Naive B cell (primary cell): ENCODE measurements around the gene WFS1. TPM values are rescaled to one million over a fixed set of nuclear protein-coding genes. Genes with fewer than 3 reads are reported as not detected.
A peak's percentile ranks its signal among the peaks of the same experiment; 100 is the strongest.

Source experiments
- ATAC-seq, 2 donors: fragments of 150-1000 bp; cut with Tn5 transposase; 2 replicates each; pipeline ENCODE4 v1.10.0; 2021; ENCODE audit warnings: low read depth in 2 of 2, mild to moderate bottlenecking in 2 of 2, moderate library complexity in 2 of 2
- DNase-seq: peaks from one replicate; pipeline ENCODE4 v3.0.0; 2022
- H3K27ac Mint-ChIP-seq, 6 donors: one replicate each; pipeline ENCODE4 v1.8.0; 2020 to 2022; ENCODE audit warnings: mild to moderate bottlenecking in 6 of 6, mixed read lengths in 6 of 6, moderate library complexity in 5 of 6, inconsistent platforms in 2 of 6
- H3K27me3 Mint-ChIP-seq, 3 donors: one replicate each; pipeline ENCODE4 v1.8.0; 2021 to 2022; ENCODE audit warnings: mixed read lengths in 3 of 3, mild to moderate bottlenecking in 1 of 3
- H3K36me3 Mint-ChIP-seq, 2 donors: one replicate each; pipeline ENCODE4 v1.8.0; 2020 to 2022; ENCODE audit warnings: mixed read lengths in 2 of 2, inconsistent platforms in 1 of 2, mild to moderate bottlenecking in 1 of 2
- H3K4me1 Mint-ChIP-seq, 3 donors: one replicate each; pipeline ENCODE4 v1.8.0; 2020 to 2022; ENCODE audit warnings: mixed read lengths in 3 of 3, inconsistent platforms in 1 of 3, mild to moderate bottlenecking in 1 of 3, moderate library complexity in 1 of 3
- H3K4me3 Mint-ChIP-seq, 8 donors: one replicate each; pipeline ENCODE4 v1.8.0; 2020 to 2022; ENCODE audit warnings: mild to moderate bottlenecking in 8 of 8, mixed read lengths in 8 of 8, moderate library complexity in 8 of 8, inconsistent platforms in 2 of 8
- H3K9me3 Mint-ChIP-seq, 7 donors: one replicate each; pipeline ENCODE4 v1.8.0; 2020 to 2022; ENCODE audit warnings: mixed read lengths in 7 of 7, mild to moderate bottlenecking in 5 of 7, inconsistent platforms in 2 of 7, moderate library complexity in 1 of 7
- polyA plus RNA-seq, 6 donors: library from polyadenylated mRNA; unstranded; fragments of 300-500 nt; fragmentation: Illumina TruSeq; gene quantifications; one replicate each; pipeline ENCODE4 v1.2.3, GENCODE V29; 2021; ENCODE audit warnings: low read depth in 6 of 6

The WFS1 gene
- polyA plus RNA-seq, result 1 to 10 TPM; 1.5 to 6.0 (median 3.1) TPM

DNA sequence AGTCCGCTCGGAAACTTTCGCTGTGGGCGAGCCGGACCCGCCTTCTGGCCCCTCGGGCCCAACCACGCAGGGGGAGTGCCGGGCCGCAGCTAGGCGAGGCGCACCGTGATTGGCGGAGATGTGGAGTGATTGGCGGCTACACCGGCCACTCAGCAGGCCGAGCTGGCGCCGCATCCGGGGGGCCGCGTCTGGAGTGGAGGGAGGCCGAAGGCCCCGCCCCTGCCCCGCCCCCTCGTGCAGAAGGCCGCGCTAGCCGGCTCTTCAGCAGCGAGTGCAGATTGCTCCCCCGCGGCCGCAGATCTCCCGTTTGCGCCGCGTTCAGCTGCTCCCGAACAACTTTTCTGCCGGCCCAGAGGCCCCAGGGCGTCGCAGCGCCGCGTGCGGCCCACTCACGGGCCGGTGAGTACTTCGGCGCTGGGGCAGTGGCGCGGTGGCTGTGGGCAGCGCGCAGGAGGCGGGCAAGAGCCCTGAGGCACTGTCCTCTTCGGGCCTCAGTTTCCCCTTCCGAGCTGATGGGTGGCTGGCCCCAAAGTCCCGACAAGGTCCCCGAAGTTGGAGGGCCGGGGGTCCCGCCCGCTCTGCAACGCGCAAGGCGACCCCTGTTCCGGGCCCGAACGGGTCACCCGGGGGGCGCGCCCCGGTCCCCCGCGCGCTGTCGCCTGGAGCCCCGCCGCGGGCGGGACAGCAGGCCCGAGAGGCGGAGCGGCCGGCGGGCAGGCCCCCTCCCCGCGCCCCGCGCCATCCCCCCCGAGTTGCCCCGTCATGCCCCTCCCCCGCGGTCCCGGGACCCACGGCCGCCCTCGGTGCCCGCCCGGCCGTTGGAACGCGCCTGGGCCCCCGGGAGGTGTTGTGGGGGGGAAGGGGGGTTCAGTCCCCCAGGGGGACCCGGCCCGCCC lies at the start of gene WFS1:
WFS1 (plus strand) TSS at position 235 of the 896 bp plus-strand sequence. CDS start 7,606 bp downstream, outside the sequence.
- Mint-ChIP-seq H3K4me3 (peak within 1 kb of the TSS; percentile 79 to 93 (median 90)), H3K9me3 (no peaks in the 10 kb centered on the region), H3K27me3 (peaks cover 0 to 17% (median 0%) of the 10 kb centered on the region in 3 donors), H3K36me3 (no peaks in the 10 kb centered on the region), H3K4me1 (peaks cover 30 to 39% (median 39%) of the 10 kb centered on the region in 3 donors), H3K27ac (peak within 1 kb of the TSS in 4 of 6 donors; percentile 43 to 84 (median 72))
- peak; percentile 99 for ATAC-seq
- peak; percentile 97 for DNase-seq

GRCh38 chr4:6221301-6221850 lies 48.3 kb upstream of the WFS1 start:
- ATAC-seq, result no peak
- Mint-ChIP-seq H3K4me1 (peaks cover 0 to 4% (median 0%) of the 10 kb centered on the region in 3 donors), H3K36me3 (peaks cover 0 to 6% of the 10 kb centered on the region in 2 donors), H3K9me3 (peaks cover 5 to 21% (median 7%) of the 10 kb centered on the region in 7 donors), H3K27ac (no peak overlapping the region), H3K4me3 (no peak overlapping the region), H3K27me3 (peaks cover 35 to 78% (median 68%) of the 10 kb centered on the region in 3 donors)
- no peak for DNase-seq

DNA sequence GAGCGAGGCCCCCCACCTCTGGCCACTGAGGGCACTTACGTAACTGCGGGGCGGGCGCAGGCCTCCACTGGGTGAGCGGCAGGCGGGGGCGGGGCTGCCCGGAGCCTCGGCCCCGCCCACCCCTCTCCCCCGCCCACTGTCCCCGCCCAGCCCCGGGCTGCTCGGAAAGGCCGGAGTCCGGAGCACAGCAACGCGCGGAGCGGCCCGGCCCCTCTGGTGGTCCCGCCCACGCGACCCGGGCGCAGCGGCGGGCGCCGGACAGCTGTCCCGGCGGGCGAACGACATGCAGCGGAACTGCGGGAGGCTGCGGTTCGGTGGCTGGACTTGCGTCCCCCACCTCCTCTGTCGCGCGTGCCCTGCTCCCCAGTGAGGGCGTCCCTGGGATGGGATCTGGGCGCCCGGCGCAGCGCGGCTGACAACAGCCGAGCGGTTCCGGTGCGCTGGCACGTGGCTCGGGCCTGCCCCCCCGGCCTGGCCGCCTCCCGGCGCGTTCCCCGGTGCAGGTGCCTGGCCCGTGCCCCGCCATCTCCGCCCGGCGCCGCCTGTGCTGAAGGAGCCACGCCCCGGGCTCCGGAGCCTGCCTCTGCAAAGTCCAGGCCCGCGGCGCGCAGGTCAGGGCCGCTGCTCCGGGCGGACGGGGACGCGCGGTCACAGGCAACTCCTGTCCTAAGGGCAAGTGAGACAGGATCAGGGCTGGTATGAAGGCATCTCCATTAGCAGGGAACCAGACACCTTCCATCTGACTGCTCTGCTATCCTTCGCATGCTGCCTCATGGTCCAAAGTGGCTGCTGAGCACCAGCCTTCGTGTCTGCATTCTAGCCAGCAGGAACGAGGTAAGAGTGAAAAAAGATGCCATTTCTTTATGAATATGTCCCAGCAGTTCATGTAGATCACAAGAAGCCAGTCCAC lies 47.5 kb upstream of the WFS1 start:
- ATAC-seq (no peak), DNase-seq (no peak)
- Mint-ChIP-seq H3K4me1 (peaks cover 0 to 4% (median 0%) of the 10 kb centered on the region in 3 donors), H3K27ac (no peak overlapping the region), H3K27me3 (peaks cover 35 to 79% (median 68%) of the 10 kb centered on the region in 3 donors), H3K9me3 (peaks cover 0 to 21% (median 6%) of the 10 kb centered on the region in 7 donors), H3K36me3 (no peaks in the 10 kb centered on the region), H3K4me3 (peak overlapping the region in 2 of 8 donors; percentile 3 to 42)

DNA sequence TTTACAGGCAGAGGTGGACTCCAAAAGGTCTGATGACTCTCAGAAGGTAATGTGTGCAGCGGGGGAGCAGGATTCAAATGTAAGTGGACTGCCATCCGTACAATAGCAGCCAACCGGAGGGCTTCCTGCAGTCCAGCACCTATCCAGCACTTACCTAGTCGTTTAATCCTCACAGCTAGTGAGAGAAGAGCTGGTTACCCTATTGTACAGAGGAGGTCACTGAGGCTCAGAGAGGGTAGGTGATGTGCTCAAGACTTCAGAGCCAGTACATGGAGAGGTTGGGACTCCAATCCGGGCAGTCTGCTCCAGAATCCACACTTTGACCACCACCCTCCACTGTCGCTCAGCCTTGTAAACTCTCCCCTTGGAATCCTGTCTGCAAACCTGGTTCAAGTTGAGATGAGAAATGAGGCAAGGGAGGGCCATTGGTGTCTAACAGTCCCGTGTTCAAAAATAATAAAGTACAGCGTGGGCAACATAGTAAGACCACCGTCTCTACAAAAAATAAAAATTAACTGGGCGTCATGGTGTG lies 46.8 kb upstream of the WFS1 start:
- H3K4me3 Mint-ChIP-seq, result peak overlapping the region in 1 of 8 donors; percentile 42
- peaks cover 29 to 82% (median 71%) of the 10 kb centered on the region in 3 donors for H3K27me3 Mint-ChIP-seq
- peaks cover 0 to 21% (median 6%) of the 10 kb centered on the region in 7 donors for H3K9me3 Mint-ChIP-seq
- no peak for ATAC-seq
- H3K27ac Mint-ChIP-seq, result no peak overlapping the region
- no peak for DNase-seq
- no peaks in the 10 kb centered on the region for H3K36me3 Mint-ChIP-seq
- peaks cover 0 to 4% (median 0%) of the 10 kb centered on the region in 3 donors for H3K4me1 Mint-ChIP-seq

GRCh38 chr4:6224735-6225134 lies 44.9 kb upstream of the WFS1 start:
- no peak overlapping the region for H3K27ac Mint-ChIP-seq
- ATAC-seq (no peak), DNase-seq (no peak)
- H3K4me3 Mint-ChIP-seq, result no peak overlapping the region
- H3K36me3 Mint-ChIP-seq, result no peaks in the 10 kb centered on the region
- peaks cover 0 to 4% (median 0%) of the 10 kb centered on the region in 3 donors for H3K4me1 Mint-ChIP-seq
- H3K27me3 Mint-ChIP-seq, result peaks cover 23 to 76% (median 58%) of the 10 kb centered on the region in 3 donors
- H3K9me3 Mint-ChIP-seq, result peaks cover 0 to 21% (median 6%) of the 10 kb centered on the region in 7 donors

DNA sequence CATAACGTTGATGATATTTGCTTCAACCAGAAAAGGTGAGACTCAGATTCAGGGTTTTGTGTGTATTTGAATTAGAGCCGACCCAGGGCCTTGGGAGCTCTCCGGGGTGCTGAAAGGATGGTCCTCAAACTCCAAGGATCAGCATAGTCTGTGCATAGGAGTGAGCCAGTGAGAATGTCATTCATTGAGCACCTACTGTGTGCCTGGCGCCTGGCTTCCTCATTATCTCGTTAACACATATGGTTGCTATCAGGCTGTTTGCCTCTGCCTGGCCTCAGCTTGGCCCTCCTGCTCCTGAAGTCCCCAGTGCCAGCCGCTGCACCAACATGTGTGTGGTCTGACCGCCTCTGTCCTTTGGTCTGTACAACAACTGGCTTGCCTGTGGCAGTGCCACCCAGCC lies 44.2 kb upstream of the WFS1 start:
- ATAC-seq (no peak), DNase-seq (no peak)
- Mint-ChIP-seq H3K36me3 (no peaks in the 10 kb centered on the region), H3K27ac (peak overlapping the region in 1 of 6 donors; percentile 15), H3K27me3 (peaks cover 23 to 72% (median 50%) of the 10 kb centered on the region in 3 donors), H3K4me3 (no peak overlapping the region), H3K9me3 (peaks cover 0 to 21% (median 6%) of the 10 kb centered on the region in 7 donors), H3K4me1 (peaks cover 0 to 4% (median 0%) of the 10 kb centered on the region in 3 donors)

DNA sequence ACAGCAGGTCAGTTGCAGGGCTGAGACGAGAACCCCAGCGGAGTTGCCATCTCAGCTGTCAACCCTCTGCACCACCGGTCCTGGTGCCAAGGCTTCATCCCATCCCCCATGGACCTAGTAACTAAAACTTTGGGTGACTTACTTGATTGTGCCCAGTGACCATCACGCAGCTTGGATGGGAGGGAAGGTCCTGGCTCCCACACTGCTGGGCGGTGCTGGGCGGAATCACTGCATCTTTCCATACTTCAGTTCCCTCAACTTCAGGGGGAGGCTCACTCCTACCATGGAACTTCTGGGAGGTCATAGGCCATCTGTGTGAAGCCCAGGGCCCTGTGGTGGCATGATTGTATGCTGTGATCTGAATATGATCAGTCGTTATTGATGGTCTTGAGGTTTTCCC lies 43.1 kb upstream of the WFS1 start:
- Mint-ChIP-seq H3K4me1 (peaks cover 0 to under 1% (median 0%) of the 10 kb centered on the region in 3 donors), H3K36me3 (no peaks in the 10 kb centered on the region), H3K9me3 (peaks cover 0 to 13% (median 6%) of the 10 kb centered on the region in 7 donors), H3K4me3 (no peak overlapping the region), H3K27ac (no peak overlapping the region), H3K27me3 (peaks cover 23 to 62% (median 40%) of the 10 kb centered on the region in 3 donors)
- no peak for DNase-seq
- no peak for ATAC-seq

DNA sequence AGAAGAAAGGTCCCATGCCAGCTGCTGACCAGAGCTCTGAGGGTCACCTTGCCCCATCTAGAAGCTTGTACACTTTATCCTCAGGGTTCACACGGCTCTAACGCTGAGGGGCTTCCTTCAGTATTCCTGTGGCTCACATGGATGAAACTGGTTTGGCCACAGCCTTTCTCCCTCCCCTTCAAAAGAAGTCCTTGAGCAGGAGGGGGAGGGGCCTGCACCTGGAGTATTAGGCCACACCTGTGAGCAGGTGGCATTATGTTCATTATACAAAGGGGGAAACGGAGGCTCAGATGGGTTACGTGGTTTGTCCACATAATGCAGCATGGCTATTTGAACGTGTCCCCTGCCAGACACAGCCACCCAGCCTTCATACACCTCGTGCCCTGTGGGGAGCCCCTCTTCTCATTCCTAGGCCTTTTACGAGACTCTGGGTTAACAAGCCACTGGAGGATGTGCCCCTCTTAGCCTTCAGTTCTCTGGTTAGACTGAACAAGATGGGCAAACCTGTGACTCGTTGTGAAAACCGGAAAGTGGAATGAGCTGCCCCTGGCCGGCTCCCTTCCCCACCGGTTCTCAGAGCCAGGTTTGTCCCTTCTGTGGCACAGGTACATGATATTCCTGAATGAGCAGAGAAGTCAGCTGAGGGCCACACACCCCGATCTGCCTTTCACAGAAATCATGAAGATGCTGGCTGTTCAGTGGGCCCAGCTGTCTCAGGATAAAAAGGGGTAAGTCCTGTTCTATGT lies 42.1 kb upstream of the WFS1 start:
- no peak for DNase-seq
- no peaks in the 10 kb centered on the region for H3K36me3 Mint-ChIP-seq
- no peak for ATAC-seq
- peaks cover 21 to 58% (median 35%) of the 10 kb centered on the region in 3 donors for H3K27me3 Mint-ChIP-seq
- peaks cover 0 to 10% (median 4%) of the 10 kb centered on the region in 7 donors for H3K9me3 Mint-ChIP-seq
- no peak overlapping the region for H3K4me3 Mint-ChIP-seq
- no peaks in the 10 kb centered on the region for H3K4me1 Mint-ChIP-seq
- H3K27ac Mint-ChIP-seq, result no peak overlapping the region

DNA sequence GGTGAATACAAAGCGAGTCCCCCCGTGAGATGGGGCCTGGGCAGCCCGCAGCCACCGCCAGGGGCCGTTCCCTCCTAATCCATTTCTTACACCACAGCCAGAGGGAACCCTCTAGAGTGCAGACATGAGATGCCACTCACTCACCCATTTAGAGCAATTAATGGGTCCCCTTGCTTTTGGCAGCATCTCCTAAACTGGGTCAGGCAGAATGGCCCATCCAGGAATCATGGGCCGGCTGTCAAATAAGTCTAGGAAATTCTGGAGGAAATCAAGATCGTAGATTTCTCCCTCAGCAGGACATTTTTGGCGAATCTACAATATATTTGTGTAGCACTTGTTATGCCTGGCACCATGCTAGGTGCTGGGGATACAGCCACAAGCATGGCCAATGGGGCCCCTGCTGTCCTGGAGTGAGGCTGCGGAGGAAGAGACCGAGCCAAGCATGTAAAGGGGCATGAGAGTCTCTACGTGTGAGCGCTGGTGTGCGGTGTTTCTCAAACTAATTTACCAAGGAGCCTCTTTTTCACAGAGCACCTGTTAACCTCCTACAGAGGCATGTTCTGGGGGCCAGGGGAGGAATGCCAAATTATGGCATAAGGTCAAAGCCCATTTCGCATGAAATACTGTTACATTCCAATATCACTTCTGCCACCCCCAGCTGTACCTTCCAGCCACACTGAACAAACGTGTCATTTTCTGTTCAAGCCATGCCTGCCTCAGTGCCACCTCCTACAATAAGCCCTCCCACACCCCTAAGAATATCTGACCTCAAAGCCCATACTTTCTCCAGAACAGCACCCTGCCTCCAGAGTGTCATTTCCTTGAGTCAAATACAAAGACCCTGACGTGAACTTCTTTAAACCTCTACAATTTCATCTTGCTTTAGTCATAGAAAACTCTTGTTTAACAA lies 41.2 kb upstream of the WFS1 start:
- H3K4me1 Mint-ChIP-seq, result no peaks in the 10 kb centered on the region
- no peak for ATAC-seq
- DNase-seq, result no peak
- peaks cover 0 to 2% (median 0%) of the 10 kb centered on the region in 7 donors for H3K9me3 Mint-ChIP-seq
- no peak overlapping the region for H3K4me3 Mint-ChIP-seq
- H3K36me3 Mint-ChIP-seq, result no peaks in the 10 kb centered on the region
- peak overlapping the region in 1 of 6 donors; percentile 11 for H3K27ac Mint-ChIP-seq
- peaks cover 14 to 49% (median 31%) of the 10 kb centered on the region in 3 donors for H3K27me3 Mint-ChIP-seq

GRCh38 chr4:6229095-6229494 lies 40.6 kb upstream of the WFS1 start:
- peaks cover 10 to 43% (median 31%) of the 10 kb centered on the region in 3 donors for H3K27me3 Mint-ChIP-seq
- H3K4me3 Mint-ChIP-seq, result no peak overlapping the region
- H3K27ac Mint-ChIP-seq, result no peak overlapping the region
- no peaks in the 10 kb centered on the region for H3K9me3 Mint-ChIP-seq
- H3K36me3 Mint-ChIP-seq, result no peaks in the 10 kb centered on the region
- H3K4me1 Mint-ChIP-seq, result no peaks in the 10 kb centered on the region
- DNase-seq (no peak), ATAC-seq (no peak)

DNA sequence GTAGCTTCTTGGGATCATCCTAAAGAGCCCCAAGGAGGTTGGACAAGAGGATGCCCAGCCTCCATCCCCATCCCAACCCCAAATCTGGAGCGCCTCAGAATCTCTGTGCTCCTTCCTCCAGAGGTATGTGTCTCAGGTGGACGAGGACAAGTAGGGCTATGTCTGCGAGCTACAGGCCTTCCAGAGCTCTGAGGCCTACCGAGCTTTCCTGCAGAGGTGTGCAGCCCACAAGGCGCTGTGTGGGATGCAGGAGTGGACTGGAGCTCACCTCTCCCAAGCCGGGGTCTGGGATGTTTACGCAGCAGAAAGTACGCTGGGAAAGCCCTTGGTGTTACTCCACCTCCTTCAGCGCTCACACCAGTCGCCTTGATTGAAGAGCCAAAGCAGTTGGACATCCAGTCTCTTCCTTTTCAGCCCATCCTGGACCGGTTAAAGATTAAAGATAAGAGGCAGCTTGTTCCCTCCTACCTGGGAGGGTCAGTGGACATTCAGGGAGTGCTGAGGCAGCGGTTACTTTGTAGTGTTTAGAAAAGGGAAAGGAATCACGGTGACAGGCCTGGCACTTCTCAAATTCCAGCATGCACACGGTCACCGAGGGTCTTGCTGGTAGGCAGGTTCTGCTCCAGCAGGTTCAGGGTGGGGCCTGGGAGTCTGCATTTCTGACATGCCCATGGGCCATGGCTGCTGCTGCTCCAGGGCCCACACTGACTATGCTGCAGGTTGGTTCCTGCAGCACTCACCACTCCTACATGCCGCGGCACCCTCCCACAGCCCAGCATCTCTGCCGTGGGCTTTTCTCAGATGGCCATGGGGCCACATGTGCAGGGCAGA lies 39.8 kb upstream of the WFS1 start:
- Mint-ChIP-seq H3K27ac (no peak overlapping the region), H3K36me3 (no peaks in the 10 kb centered on the region), H3K27me3 (peaks cover 6 to 36% (median 24%) of the 10 kb centered on the region in 3 donors), H3K4me1 (no peaks in the 10 kb centered on the region), H3K9me3 (no peaks in the 10 kb centered on the region), H3K4me3 (no peak overlapping the region)
- DNase-seq (no peak), ATAC-seq (no peak)
